Raji (cell line): Measurements from ENCODE around the gene SUGCT.

ENCODE experiments used
- POLR2A ChIP-seq: IDR thresholded peaks from 2 replicates; pipeline ENCODE4 v1.6.1; 2011; ENCODE audit warnings: low read depth, low read length, control low read depth; ENCODE audit not compliant: insufficient read depth

The SUGCT gene

GRCh38 chr7:40859076-40859475, 724.3 kb downstream of the SUGCT start:
- no peak for TF ChIP-seq POLR2A

- TF ChIP-seq POLR2A = no peak
Measured at GRCh38 chr7:40859965-40860543, 725.2 kb downstream of the SUGCT start.

- no peak for TF ChIP-seq POLR2A
Measured at GRCh38 chr7:40865441-40866233, 730.8 kb downstream of the SUGCT start.

- TF ChIP-seq POLR2A = no peak
Measured at GRCh38 chr7:40866601-40867000, 731.8 kb downstream of the SUGCT start.

- no peak for TF ChIP-seq POLR2A
Measured at GRCh38 chr7:40870108-40870507, 735.3 kb downstream of the SUGCT start.

- no peak for TF ChIP-seq POLR2A
Measured at GRCh38 chr7:40873248-40873647, 738.4 kb downstream of the SUGCT start.

GRCh38 chr7:40874756-40875155, 740.0 kb downstream of the SUGCT start:
- TF ChIP-seq POLR2A = no peak

GRCh38 chr7:40876601-40877000, 741.8 kb downstream of the SUGCT start:
- no peak for TF ChIP-seq POLR2A

GRCh38 chr7:40879941-40880543, 745.2 kb downstream of the SUGCT start:
- TF ChIP-seq POLR2A = no peak

GRCh38 chr7:40880581-40880980, 745.8 kb downstream of the SUGCT start:
- no peak for TF ChIP-seq POLR2A

- TF ChIP-seq POLR2A = no peak
Measured at GRCh38 chr7:40881405-40881926, 746.7 kb downstream of the SUGCT start.

GRCh38 chr7:40882071-40882658, 747.4 kb downstream of the SUGCT start:
- no peak for TF ChIP-seq POLR2A

GRCh38 chr7:40883826-40884225, 749.0 kb downstream of the SUGCT start:
- TF ChIP-seq POLR2A = no peak

- no peak for TF ChIP-seq POLR2A
Measured at GRCh38 chr7:40884241-40884640, 749.4 kb downstream of the SUGCT start.

- no peak for TF ChIP-seq POLR2A
Measured at GRCh38 chr7:40885503-40885902, 750.7 kb downstream of the SUGCT start.

- TF ChIP-seq POLR2A = no peak
Measured at GRCh38 chr7:40887099-40887498, 752.3 kb downstream of the SUGCT start.
